GM23338 (cell line): ENCODE data around the gene CDH5. TPM values are rescaled to one million over a fixed set of nuclear protein-coding genes. Genes with fewer than 3 reads are reported as not detected.

ENCODE experiments used
- ATAC-seq: fragments of 200-7000 bp; cut with Tn5 transposase; 3 replicates; pipeline ENCODE4 v1.9.1; 2020
- DNase-seq: peaks from one replicate; pipeline ENCODE4 v3.0.0-alpha.2; 2015; ENCODE audit warnings: low spot score
- H2AFZ ChIP-seq: fragments of 200-600 bp; sonication (generic); 2 replicates; pipeline ENCODE4 v1.8.0; 2016; ENCODE audit warnings: antibody characterized with exemption, mild to moderate bottlenecking, moderate library complexity
- H3F3A ChIP-seq: fragments of 200-600 bp; sonication (generic); replicated peaks from 2 replicates; pipeline ENCODE4 v1.8.0; 2017; ENCODE audit warnings: antibody characterized with exemption, mixed run types, low read depth
- H3K27ac ChIP-seq: fragments of 200-600 bp; sonication (generic); 2 replicates; pipeline ENCODE4 v1.6.1; 2016; ENCODE audit warnings: low read depth
- H3K27me3 ChIP-seq: fragments of 200-600 bp; sonication (generic); 2 replicates; pipeline ENCODE4 v1.8.0; 2016; ENCODE audit warnings: mild to moderate bottlenecking, mixed run types, moderate library complexity; ENCODE audit not compliant: insufficient read depth
- H3K36me3 ChIP-seq: fragments of 200-600 bp; sonication (generic); 2 replicates; pipeline ENCODE4 v1.8.0; 2016; ENCODE audit warnings: mild to moderate bottlenecking; ENCODE audit not compliant: insufficient read depth
- H3K4me1 ChIP-seq: fragments of 200-600 bp; sonication (generic); 2 replicates; pipeline ENCODE4 v1.8.0; 2016; ENCODE audit warnings: mild to moderate bottlenecking, moderate library complexity; ENCODE audit not compliant: insufficient read depth
- H3K4me2 ChIP-seq: fragments of 200-600 bp; sonication (generic); 2 replicates; pipeline ENCODE4 v1.7.1; 2017; ENCODE audit warnings: mixed run types
- H3K4me3 ChIP-seq: fragments of 200-600 bp; sonication (generic); 2 replicates; pipeline ENCODE4 v1.6.1; 2016; ENCODE audit warnings: mixed run types
- H3K79me2 ChIP-seq: fragments of 200-600 bp; sonication (generic); replicated peaks from 2 replicates; pipeline ENCODE4 v1.8.0; 2017; ENCODE audit warnings: mild to moderate bottlenecking; ENCODE audit not compliant: insufficient read depth
- H3K9me2 ChIP-seq: fragments of 200-600 bp; sonication (generic); 2 replicates; pipeline ENCODE4 v1.8.0; 2017; ENCODE audit not compliant: insufficient read depth
- H4K20me1 ChIP-seq: fragments of 200-600 bp; sonication (generic); replicated peaks from 2 replicates; pipeline ENCODE4 v1.8.0; 2017; ENCODE audit warnings: mild to moderate bottlenecking; ENCODE audit not compliant: insufficient read depth
- H3K27ac Mint-ChIP-seq: 2 replicates; pipeline ENCODE4 v1.8.0; 2020; ENCODE audit warnings: inconsistent platforms, mild to moderate bottlenecking, moderate library complexity, mixed read lengths
- H3K27me3 Mint-ChIP-seq: 3 replicates; pipeline ENCODE4 v1.8.0; 2022; ENCODE audit warnings: low read depth, mild to moderate bottlenecking, moderate library complexity, mixed read lengths, inconsistent platforms; ENCODE audit not compliant: insufficient read depth, poor library complexity
- H3K36me3 Mint-ChIP-seq: 3 replicates; pipeline ENCODE4 v1.8.0; 2021; ENCODE audit warnings: low read depth, mild to moderate bottlenecking, inconsistent platforms, moderate library complexity, mixed read lengths
- H3K4me1 Mint-ChIP-seq: 3 replicates; pipeline ENCODE4 v1.8.0; 2020; ENCODE audit warnings: mild to moderate bottlenecking, inconsistent platforms, mixed read lengths
- H3K4me3 Mint-ChIP-seq: 3 replicates; pipeline ENCODE4 v1.8.0; 2021; ENCODE audit warnings: moderate library complexity, mild to moderate bottlenecking, inconsistent platforms, mixed read lengths
- H3K9me3 Mint-ChIP-seq: 3 replicates; pipeline ENCODE4 v1.8.0; 2020; ENCODE audit warnings: moderate library complexity, mild to moderate bottlenecking, inconsistent platforms, mixed read lengths
- CTCF ChIP-seq, 2 experiments: fragments of 200-600 bp in 1 of 2; sonication (generic) in 1 of 2; conservative IDR thresholded peaks; 2 replicates each; pipeline versions ENCODE4 v1.5.1 to v1.6.1; 2016 to 2017; ENCODE audit warnings: antibody characterized with exemption in 2 of 2, low read depth in 2 of 2, mild to moderate bottlenecking in 2 of 2, moderate library complexity in 1 of 2
- EZH2phosphoT487 ChIP-seq: fragments of 200-600 bp; sonication (generic); IDR thresholded peaks from one replicate; pipeline ENCODE4 v1.8.1; 2018; ENCODE audit warnings: antibody characterized with exemption; ENCODE audit not compliant: unreplicated experiment
- JUNB ChIP-seq: IDR thresholded peaks from one replicate; pipeline ENCODE4 v1.6.1; 2016; ENCODE audit warnings: antibody characterized with exemption; ENCODE audit not compliant: unreplicated experiment
- NANOG ChIP-seq: IDR thresholded peaks from 2 replicates; pipeline ENCODE4 v1.6.1; 2016; ENCODE audit warnings: antibody characterized with exemption, borderline replicate concordance
- POLR2AphosphoS5 ChIP-seq: IDR thresholded peaks from 2 replicates; pipeline ENCODE4 v1.6.1; 2016; ENCODE audit warnings: antibody characterized with exemption, low read depth
- REST ChIP-seq: IDR thresholded peaks from one replicate; pipeline ENCODE4 v1.6.1; 2018; ENCODE audit warnings: antibody characterized with exemption; ENCODE audit not compliant: unreplicated experiment
- ZNF114 ChIP-seq: fragments of 250-450 bp; sonication (Bioruptor Pico); IDR thresholded peaks from 2 replicates; pipeline ENCODE4 v1.5.0; 2020; ENCODE audit warnings: mild to moderate bottlenecking, moderate library complexity
- ZNF331 ChIP-seq: fragments of 250-450 bp; sonication (Bioruptor Pico); IDR thresholded peaks from 2 replicates; pipeline ENCODE4 v1.5.0; 2020; ENCODE audit warnings: low read depth, mild to moderate bottlenecking, moderate library complexity
- polyA plus RNA-seq: library from polyadenylated mRNA; unstranded; fragments of >200 nt; fragmentation: Nextera tagmentation; extraction: Ambion mirVana; gene quantifications from 2 replicates; pipeline ENCODE4 v1.2.1, GENCODE V29; 2016
- total RNA-seq: library from RNA; depleted of rRNA; stranded (reverse); fragments of >200 nt; shearing (Covaris generic); gene quantifications from 2 replicates; pipeline ENCODE4 v1.2.3, GENCODE V29; 2014
- TF ChIP-seq, protein P1 (sequence below): fragments of 250-450 bp; sonication (Bioruptor Pico); IDR thresholded peaks from 2 replicates; pipeline ENCODE4 v1.5.0; 2020; ENCODE audit warnings: mild to moderate bottlenecking, moderate library complexity

Gene CDH5
- total and polyA plus RNA-seq, 2 experiments from 2014 or later = 0.18 TPM; not detected in 1

DNA sequence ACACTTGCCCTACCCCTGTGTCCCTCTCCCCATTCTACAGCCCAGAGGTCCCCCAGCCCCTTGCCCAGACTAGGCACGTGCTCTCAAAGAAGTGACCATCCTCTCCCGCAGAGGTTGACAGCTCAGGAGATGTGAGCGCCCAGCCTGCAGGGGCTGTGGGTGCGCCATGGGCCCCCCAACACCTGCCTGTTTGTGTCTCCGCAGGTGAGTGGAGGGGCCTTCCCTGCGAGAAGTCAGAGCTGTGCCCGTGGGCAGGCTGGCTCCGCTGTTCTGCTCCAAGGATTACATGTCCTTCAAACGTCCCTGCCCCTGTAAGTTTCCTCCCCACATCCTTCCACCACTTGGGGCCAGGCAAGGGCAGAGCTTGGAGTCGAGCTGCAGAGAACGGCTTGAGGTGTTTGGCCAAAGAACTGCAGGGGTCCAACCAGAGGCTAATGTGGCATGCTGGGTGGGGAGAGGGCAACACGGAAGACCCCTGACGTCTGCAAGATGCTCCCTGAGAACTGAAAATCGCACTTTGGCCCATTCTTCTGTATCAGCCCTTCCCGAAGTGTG lies 71.0 kb downstream of the CDH5 start:
- Histone ChIP-seq H2AFZ (no peak overlapping the region; the same call in 1 of the 2 replicates), H3K4me3 (no peak overlapping the region), H3K9me2 (no peaks in the 10 kb centered on the region), H3K79me2 (no peaks in the 10 kb centered on the region), H3K36me3 (no peaks in the 10 kb centered on the region), H4K20me1 (no peaks in the 10 kb centered on the region), H3K27me3 (no peaks in the 10 kb centered on the region), H3K27ac (no peak overlapping the region), H3K4me2 (no peak overlapping the region), H3K4me1 (no peaks in the 10 kb centered on the region), H3F3A (no peaks in the 10 kb centered on the region)
- no peak overlapping the region for H3K4me3 Mint-ChIP-seq
- no peak for DNase-seq
- no peaks in the 10 kb centered on the region for H3K36me3 Mint-ChIP-seq
- H3K9me3 Mint-ChIP-seq = no peaks in the 10 kb centered on the region
- H3K27ac Mint-ChIP-seq = no peak overlapping the region
- ATAC-seq = no peak
- TF ChIP-seq CTCF (conservative IDR thresholded peaks at IDR 0.05; ENCODE audit: low read depth in 2 of 2) (peak in 1 of 2 experiments; percentile 26; a peak in 1 of 4 replicates), ZNF114 (CRISPR knock-in tag) (no peak)
- H3K27me3 Mint-ChIP-seq = peaks cover 21% of the 10 kb centered on the region
- peaks cover 22% of the 10 kb centered on the region for H3K4me1 Mint-ChIP-seq

DNA sequence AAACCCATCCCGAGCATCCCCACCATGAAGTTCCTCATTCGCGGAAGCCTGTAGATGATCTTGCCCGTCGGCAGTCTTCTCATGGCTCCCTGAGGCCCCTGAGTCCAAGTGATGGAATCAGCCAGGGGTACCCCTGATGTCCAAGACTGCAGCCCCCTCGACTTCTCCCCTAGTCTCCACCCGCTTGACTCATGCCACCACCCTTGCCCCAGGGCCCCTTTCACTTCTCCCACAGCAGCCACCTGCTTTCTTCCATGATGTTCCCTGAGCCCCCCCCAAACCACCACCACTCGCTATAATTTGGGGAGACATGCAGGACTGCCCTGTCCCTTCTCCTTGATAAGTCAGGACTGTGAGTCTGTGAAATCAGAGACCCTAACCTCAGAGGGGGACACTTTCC lies 72.0 kb downstream of the CDH5 start:
- Histone ChIP-seq H3K27ac (no peak overlapping the region), H3K9me2 (no peaks in the 10 kb centered on the region), H4K20me1 (no peaks in the 10 kb centered on the region), H3K27me3 (no peaks in the 10 kb centered on the region), H3K36me3 (no peaks in the 10 kb centered on the region), H3K4me1 (no peaks in the 10 kb centered on the region), H3K4me2 (no peak overlapping the region), H2AFZ (no peak overlapping the region), H3F3A (no peaks in the 10 kb centered on the region), H3K79me2 (no peaks in the 10 kb centered on the region), H3K4me3 (no peak overlapping the region)
- DNase-seq (no peak), ATAC-seq (no peak)
- Mint-ChIP-seq H3K4me1 (peaks cover 15% of the 10 kb centered on the region; the same call in 2 of the 3 replicates), H3K36me3 (no peaks in the 10 kb centered on the region), H3K27ac (no peak overlapping the region), H3K4me3 (no peak overlapping the region), H3K9me3 (no peaks in the 10 kb centered on the region), H3K27me3 (peaks cover 16% of the 10 kb centered on the region)
- TF ChIP-seq NANOG (no peak), ZNF331 (CRISPR knock-in tag) (no peak), POLR2AphosphoS5 (no peak), REST (no peak), JUNB (no peak), ZNF114 (CRISPR knock-in tag) (no peak), EZH2phosphoT487 (no peak)
- TF ChIP-seq, protein P1, sequence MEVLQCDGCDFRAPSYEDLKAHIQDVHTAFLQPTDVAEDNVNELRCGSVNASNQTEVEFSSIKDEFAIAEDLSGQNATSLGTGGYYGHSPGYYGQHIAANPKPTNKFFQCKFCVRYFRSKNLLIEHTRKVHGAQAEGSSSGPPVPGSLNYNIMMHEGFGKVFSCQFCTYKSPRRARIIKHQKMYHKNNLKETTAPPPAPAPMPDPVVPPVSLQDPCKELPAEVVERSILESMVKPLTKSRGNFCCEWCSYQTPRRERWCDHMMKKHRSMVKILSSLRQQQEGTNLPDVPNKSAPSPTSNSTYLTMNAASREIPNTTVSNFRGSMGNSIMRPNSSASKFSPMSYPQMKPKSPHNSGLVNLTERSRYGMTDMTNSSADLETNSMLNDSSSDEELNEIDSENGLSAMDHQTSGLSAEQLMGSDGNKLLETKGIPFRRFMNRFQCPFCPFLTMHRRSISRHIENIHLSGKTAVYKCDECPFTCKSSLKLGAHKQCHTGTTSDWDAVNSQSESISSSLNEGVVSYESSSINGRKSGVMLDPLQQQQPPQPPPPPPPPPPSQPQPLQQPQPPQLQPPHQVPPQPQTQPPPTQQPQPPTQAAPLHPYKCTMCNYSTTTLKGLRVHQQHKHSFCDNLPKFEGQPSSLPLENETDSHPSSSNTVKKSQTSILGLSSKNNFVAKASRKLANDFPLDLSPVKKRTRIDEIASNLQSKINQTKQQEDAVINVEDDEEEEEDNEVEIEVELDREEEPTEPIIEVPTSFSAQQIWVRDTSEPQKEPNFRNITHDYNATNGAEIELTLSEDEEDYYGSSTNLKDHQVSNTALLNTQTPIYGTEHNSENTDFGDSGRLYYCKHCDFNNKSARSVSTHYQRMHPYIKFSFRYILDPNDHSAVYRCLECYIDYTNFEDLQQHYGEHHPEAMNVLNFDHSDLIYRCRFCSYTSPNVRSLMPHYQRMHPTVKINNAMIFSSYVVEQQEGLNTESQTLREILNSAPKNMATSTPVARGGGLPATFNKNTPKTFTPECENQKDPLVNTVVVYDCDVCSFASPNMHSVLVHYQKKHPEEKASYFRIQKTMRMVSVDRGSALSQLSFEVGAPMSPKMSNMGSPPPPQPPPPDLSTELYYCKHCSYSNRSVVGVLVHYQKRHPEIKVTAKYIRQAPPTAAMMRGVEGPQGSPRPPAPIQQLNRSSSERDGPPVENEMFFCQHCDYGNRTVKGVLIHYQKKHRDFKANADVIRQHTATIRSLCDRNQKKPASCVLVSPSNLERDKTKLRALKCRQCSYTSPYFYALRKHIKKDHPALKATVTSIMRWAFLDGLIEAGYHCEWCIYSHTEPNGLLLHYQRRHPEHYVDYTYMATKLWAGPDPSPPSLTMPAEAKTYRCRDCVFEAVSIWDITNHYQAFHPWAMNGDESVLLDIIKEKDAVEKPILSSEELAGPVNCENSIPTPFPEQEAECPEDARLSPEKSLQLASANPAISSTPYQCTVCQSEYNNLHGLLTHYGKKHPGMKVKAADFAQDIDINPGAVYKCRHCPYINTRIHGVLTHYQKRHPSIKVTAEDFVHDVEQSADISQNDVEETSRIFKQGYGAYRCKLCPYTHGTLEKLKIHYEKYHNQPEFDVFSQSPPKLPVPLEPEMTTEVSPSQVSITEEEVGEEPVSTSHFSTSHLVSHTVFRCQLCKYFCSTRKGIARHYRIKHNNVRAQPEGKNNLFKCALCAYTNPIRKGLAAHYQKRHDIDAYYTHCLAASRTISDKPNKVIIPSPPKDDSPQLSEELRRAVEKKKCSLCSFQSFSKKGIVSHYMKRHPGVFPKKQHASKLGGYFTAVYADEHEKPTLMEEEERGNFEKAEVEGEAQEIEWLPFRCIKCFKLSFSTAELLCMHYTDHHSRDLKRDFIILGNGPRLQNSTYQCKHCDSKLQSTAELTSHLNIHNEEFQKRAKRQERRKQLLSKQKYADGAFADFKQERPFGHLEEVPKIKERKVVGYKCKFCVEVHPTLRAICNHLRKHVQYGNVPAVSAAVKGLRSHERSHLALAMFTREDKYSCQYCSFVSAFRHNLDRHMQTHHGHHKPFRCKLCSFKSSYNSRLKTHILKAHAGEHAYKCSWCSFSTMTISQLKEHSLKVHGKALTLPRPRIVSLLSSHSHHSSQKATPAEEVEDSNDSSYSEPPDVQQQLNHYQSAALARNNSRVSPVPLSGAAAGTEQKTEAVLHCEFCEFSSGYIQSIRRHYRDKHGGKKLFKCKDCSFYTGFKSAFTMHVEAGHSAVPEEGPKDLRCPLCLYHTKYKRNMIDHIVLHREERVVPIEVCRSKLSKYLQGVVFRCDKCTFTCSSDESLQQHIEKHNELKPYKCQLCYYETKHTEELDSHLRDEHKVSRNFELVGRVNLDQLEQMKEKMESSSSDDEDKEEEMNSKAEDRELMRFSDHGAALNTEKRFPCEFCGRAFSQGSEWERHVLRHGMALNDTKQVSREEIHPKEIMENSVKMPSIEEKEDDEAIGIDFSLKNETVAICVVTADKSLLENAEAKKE (CRISPR knock-in tag) = no peak
